Measurements from ENCODE around the gene FUCA2.
A peak's percentile ranks its signal among the peaks of the same experiment; 100 is the strongest.
"Not testable (repeated sequence)": the region's sequence is repeated elsewhere in the genome, so short reads cannot be mapped to it uniquely, and the experiment has no call there.

FUCA2 gene

DNA sequence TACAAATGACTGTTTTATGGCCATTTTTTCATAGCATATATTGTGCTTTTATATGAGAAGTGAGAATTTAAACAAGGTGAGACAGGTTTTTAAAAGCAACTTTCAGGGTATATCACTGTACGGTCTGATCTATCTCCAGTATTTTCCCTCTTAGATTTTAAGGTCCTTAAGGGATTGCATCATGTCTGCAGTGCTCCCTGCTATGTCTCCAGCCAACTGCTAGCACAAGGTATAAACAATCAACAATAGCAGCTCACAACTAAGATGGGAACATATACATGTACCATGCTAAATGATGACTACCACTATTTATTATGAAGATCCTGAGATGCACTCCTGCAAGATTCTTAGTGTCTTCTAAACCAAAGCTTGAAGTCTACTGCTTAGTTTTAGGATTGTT, 7.2 kb downstream of the FUCA2 start:
- no peak for DNase-seq (ENCODE audit: low read depth, low spot score)

GRCh38 chr6:143501851-143502250, 9.7 kb downstream of the FUCA2 start:
- no peak for DNase-seq (ENCODE audit: low read depth, low spot score)

- DNase-seq (ENCODE audit: low read depth, low spot score), result no peak
Measured at GRCh38 chr6:143498428-143498827, 13.1 kb downstream of the FUCA2 start.

DNA sequence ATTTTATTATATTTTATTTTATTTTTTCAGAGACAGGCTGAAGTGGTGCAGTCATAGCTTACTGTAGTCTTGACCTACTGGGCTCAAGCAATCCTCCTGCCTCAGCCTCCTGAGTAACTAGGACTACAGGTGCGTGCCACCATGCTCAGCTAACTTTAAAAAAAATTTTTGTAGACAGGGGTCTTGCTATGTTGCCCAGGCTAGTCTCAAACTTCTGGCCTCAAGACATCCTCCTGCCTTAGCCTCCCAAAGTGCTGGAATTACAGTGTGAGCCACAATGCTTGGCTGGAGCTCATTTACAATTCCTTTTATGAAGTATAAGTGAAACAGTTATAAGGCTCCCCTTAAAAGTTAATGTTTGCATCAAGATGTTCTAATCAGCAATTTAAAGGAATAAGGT, 14.5 kb downstream of the FUCA2 start:
- no peak for DNase-seq (ENCODE audit: low read depth, low spot score)

DNA sequence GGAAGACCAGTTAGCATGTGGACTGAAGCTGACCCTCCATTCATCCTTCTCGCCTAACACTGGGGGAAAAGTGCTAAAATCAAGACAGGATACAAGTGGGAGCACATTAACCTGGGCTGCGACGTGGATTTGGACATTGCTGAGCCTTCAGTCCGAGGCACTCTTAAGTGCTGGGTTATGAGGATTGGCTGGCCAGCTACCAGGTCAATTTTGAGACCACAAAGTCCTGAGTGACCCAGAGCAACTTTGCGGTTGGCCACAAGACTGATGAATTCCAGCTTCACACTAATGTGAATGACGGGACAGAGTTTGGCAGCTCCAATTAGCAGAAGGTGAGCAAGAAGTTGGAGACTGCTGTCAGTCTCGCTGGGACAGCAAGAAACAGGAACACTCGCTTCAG, 20.7 kb downstream of the FUCA2 start:
- no peak for DNase-seq (ENCODE audit: low read depth, low spot score)

GRCh38 chr6:143490244-143490643, 21.3 kb downstream of the FUCA2 start:
- no peak for DNase-seq (ENCODE audit: low read depth, low spot score)

GRCh38 chr6:143486752-143487151, 24.8 kb downstream of the FUCA2 start:
- no peak for DNase-seq (ENCODE audit: low read depth, low spot score)

- DNase-seq (ENCODE audit: low read depth, low spot score), result no peak
Measured at GRCh38 chr6:143485967-143486366, 25.6 kb downstream of the FUCA2 start.

DNA sequence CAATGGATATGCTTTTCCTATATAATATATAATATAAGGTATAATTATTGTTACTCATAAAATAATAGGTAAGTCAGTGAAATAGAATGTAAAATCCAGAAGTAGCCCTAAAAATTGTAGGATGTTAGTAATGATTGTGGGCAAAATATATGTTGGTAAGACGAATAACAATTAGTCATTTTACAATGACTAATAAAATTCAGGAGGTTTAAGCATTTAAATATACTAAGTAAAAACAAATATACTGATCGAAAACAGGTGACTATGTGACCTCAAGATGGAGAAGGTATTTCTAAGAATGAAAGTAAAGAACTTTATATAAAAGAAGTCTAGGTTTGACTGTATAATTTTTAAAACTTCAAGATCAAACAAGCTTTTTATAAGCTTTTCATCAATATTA, 28.9 kb downstream of the FUCA2 start:
- DNase-seq (ENCODE audit: low read depth, low spot score), result no peak

DNA sequence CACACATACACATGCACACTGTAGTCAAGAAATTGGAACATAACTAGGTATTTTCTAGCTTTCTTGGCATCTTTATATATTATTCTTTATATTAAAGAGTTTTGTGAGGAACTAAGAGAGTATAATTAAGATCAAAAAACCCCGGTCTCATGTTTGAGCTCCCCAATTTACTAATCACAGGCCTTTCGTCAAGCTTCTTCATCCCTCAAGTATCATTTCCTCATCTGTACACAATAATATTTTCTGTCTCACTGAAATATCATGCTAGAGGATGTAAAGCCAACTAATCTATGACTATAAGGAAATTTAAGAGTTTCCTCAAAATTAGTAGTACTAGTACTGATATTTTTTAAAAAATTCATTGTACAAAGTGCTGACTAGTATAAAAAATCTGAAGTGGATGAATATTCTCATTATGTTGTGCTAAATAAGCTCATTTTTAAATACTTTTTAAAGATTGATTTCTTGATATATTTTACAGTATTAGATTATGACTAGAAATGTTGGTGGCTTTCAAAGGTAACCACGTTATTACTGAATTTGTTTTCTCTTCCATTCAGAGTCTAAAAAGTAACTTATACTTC, 32.9 kb downstream of the FUCA2 start:
- no peak for DNase-seq (ENCODE audit: low read depth, low spot score)

DNA sequence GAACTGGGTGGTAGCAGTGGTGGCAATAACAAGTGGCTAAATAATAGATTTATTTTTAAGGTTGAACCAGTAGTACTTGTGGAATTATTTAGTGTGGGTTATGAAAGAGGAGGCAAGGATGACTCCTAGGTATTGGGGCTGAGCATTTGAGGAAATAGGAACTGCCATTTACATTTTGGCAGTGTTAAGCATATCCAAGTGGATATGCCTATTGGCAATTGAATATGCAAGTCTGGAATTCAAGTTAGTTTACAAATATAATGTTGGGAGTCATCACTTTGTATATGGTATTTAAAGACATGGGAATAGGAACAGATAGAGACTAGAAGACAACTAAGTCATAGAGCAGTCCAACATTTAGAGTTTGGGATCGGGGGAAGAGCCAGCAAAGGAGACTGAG, 35.0 kb downstream of the FUCA2 start:
- no peak for DNase-seq (ENCODE audit: low read depth, low spot score)

- DNase-seq (ENCODE audit: low read depth, low spot score), result no peak
Measured at GRCh38 chr6:143471822-143472221, 39.7 kb downstream of the FUCA2 start.

- not testable (repeated sequence) for DNase-seq (ENCODE audit: low read depth, low spot score)
Measured at GRCh38 chr6:143468823-143469222, 42.7 kb downstream of the FUCA2 start.

DNA sequence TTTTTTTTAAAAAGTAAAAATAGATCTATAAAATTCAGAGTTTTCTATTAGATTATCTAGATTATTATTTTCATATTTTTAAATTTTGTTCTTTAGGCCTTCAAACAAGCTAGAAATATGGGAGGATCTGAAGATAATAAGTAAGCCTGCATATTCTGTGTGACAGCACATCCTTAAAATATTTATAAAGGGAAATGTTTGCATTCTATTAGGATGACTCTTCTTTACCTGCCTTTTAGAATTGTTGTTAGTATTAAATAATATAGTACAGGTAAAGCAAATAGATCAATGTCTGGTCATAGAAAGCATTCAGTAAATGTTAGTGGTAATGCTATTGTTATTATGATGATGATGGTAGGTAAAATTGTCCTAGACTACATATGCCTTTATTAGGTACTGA, 43.5 kb downstream of the FUCA2 start:
- DNase-seq (ENCODE audit: low read depth, low spot score), result no peak

- no peak for DNase-seq (ENCODE audit: low read depth, low spot score)
Measured at GRCh38 chr6:143465546-143465945, 46.0 kb downstream of the FUCA2 start.

DNA sequence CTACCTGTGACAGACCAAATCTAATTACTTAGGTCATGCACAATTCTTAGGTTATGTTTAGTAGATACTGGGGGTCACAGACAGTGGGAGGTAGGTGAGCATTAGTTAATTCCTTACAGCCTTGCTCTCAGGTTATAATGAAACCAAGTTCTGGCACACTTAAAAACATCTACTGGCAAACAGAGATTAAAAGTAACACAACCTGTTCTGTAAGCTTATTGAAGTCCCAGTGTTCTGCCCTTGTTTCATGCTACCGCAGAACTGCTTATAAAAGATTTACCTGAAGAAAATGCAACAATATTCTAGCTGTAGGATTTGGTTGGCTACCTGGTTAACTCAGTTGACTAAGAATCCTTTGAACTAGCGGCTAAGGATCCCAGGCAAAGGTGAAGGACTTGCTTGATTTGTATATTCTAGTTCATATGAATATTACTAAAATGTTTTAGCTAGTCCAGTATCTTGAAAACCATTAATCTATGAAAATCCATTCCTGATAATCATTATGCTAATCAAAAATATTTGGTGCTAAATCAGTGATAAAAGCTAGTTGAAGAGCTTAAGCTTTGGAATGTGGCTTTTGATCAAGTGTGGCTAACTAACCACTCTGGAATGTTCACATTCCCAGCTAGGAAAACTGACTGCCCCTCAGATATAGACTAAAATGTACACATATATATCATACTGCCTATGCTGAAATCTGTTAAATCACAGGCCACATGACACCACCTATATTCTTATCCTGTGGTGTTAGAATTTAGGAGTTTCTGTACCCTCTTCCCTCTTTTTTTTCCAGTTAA, 53.8 kb downstream of the FUCA2 start:
- DNase-seq (ENCODE audit: low read depth, low spot score), result no peak

GRCh38 chr6:143451531-143451930, 60.0 kb downstream of the FUCA2 start:
- DNase-seq (ENCODE audit: low read depth, low spot score), result no peak

DNA sequence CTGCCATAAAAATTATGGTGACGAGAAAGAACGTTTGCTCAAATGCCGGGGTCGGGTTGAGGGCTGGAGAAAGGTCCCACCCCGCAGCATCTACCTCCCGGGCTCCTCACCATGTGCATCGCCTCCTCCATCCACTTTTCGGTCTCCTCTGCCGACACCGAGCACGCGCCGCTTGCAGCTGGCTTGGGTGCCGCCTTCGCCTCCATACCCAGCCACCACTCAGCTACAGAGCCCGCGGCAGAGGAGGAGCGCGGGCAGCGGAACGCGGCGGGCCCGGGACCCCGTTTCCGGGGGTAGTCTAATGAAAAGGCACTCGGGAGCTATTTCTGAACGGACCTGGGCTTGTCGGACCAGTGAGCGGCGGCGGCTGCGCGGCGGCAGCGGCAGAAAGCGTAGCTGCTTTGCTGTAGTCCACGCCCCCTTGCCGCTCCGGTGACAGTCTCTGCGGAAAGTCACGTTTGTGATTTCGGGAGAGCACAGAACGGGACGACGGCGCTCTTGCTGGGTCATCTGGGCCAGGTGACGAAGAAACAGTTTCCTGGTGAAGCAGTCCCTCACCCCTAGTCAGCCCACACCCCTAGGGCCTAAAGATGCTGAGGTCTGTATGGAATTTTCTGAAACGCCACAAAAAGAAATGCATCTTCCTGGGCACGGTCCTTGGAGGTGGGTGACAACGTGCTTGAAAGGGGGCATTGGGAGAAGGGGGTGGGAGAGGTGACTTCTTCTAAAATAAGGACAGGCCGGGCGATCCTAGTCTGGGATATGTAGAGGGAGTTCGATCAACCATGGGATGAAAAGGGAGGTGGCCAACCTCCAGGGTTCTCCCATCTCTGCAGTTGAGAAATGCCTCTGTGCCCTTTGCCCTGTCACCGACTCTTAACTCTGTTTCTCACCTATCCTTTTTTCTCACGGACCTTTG, 60.8 kb downstream of the FUCA2 start, which contains the start of the genes ADAT2 and PEX3:
ADAT2 (minus strand) TSS at position 243 of the 919 bp plus-strand sequence; CDS start at position 206, 37 bp downstream.
PEX3 (plus strand) TSS at position 353 of the 919 bp plus-strand sequence; CDS start at position 591, 238 bp downstream.
- DNase-seq (ENCODE audit: low read depth, low spot score), result peak; percentile 80

DNA sequence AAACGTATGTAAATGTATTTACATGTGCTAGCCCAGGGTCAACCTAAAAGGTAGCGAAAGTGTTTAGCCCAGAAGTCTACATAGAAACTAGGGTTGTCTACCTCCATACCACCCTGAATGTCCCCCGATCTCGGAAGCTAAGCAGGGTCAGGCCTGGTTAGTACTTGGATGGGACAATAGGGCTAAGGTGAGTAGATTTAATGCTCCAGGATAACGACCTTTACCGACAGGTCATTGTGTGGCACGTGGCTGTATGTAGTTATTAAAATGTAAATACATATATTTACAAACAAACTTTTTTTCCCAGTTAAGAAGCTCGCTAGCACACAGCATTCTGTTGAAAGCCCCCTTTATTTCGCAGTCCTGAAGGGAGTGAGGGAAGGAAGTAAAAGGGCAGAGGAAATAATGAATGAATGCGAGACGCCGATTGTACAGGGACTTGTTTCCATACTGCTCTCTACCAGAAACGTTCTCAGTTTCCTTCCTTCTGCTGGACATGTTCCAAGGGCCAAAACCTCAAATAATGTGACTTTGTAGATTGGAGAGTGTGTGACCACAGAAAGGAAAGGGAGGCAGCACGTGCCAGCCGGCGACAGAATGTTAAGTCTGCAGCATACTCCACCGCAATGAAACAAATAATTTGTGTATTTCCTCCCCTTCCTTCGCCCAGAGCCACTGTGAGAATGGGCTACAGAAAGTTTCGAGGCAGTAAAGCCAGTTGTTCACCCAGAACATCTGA, 61.6 kb downstream of the FUCA2 start:
- peak; percentile 9 for DNase-seq (ENCODE audit: low read depth, low spot score)

DNA sequence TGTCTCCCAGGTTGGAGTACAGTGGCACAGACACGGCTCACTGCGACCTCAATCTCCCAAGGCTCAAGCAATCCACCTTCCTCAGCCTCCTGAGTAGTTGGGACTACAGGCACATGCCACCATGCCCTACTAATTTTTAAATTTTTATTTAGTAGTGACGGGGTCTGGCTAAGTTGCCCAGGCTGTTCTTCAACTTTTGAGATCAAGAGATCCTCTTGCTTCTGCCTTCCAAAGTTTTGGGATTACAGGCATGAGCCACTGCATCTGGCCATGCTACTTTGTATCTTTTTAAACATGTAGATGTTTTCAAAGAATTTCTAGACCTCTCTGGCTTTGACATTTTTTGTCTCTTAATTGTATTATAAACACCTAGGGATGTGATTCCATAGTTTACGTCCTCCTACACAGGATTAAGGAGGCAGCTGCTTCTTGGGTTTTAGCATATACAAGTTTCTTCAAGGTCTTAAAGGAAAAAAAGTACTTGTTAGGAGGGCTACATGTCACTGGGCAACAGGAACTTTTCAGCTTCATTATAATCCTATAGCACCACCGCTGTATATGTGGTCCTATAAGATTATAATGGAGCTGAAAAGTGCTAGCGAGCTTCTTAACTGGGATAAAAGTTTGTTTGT, 62.3 kb downstream of the FUCA2 start:
- no peak for DNase-seq (ENCODE audit: low read depth, low spot score)

- DNase-seq (ENCODE audit: low read depth, low spot score), result not testable (repeated sequence)
Measured at GRCh38 chr6:143447865-143448264, 63.7 kb downstream of the FUCA2 start.

Measured in smooth muscle cell of the brain vasculature (primary cell).